SKM-1 (cell line): ENCODE results near the gene MYF6.
"Not testable (repeated sequence)": the region's sequence is repeated elsewhere in the genome, so short reads cannot be mapped to it uniquely, and the experiment has no call there.

Experiments
- DNase-seq: peaks from one replicate; lab custom pipeline; 2025; ENCODE audit not compliant: unreplicated experiment; lab: John Stamatoyannopoulos, UW

MYF6 gene

GRCh38 chr12:80707126-80707829, at the start of gene MYF6:
Gene MYF6 (plus strand): TSS chr12:80707634. CDS start chr12:80707720, 86 bp downstream.
- no peak for DNase-seq

GRCh38 chr12:80659512-80660063, 47.8 kb upstream of the MYF6 start:
- DNase-seq = no peak

GRCh38 chr12:80662586-80662985, 44.8 kb upstream of the MYF6 start:
- no peak for DNase-seq

GRCh38 chr12:80670214-80670613, 37.2 kb upstream of the MYF6 start:
- no peak for DNase-seq

GRCh38 chr12:80676042-80676636, 31.3 kb upstream of the MYF6 start:
- not testable (repeated sequence) for DNase-seq

- DNase-seq = no peak
Measured at GRCh38 chr12:80676856-80677255, 30.6 kb upstream of the MYF6 start.

- DNase-seq = no peak
Measured at GRCh38 chr12:80677994-80678393, 29.4 kb upstream of the MYF6 start.

GRCh38 chr12:80679346-80680131, 27.9 kb upstream of the MYF6 start:
- no peak for DNase-seq

GRCh38 chr12:80681287-80681686, 26.1 kb upstream of the MYF6 start:
- no peak for DNase-seq

GRCh38 chr12:80681786-80682185, 25.6 kb upstream of the MYF6 start:
- DNase-seq = no peak

- DNase-seq = no peak
Measured at GRCh38 chr12:80684077-80684495, 23.3 kb upstream of the MYF6 start.

GRCh38 chr12:80690090-80690489, 17.3 kb upstream of the MYF6 start:
- DNase-seq = no peak

- DNase-seq = no peak
Measured at GRCh38 chr12:80690513-80690912, 16.9 kb upstream of the MYF6 start.

- DNase-seq = no peak
Measured at GRCh38 chr12:80692114-80692513, 15.3 kb upstream of the MYF6 start.

- no peak for DNase-seq
Measured at GRCh38 chr12:80697270-80697887, 10.1 kb upstream of the MYF6 start.

GRCh38 chr12:80698256-80698655, 9.2 kb upstream of the MYF6 start:
- DNase-seq = no peak

- no peak for DNase-seq
Measured at GRCh38 chr12:80698847-80699542, 8.4 kb upstream of the MYF6 start.

GRCh38 chr12:80700327-80700726, 7.1 kb upstream of the MYF6 start:
- DNase-seq = no peak

- no peak for DNase-seq
Measured at GRCh38 chr12:80701388-80701787, 6.0 kb upstream of the MYF6 start.

GRCh38 chr12:80702889-80703805, 4.3 kb upstream of the MYF6 start:
- DNase-seq = no peak
